H1 (cell line): ENCODE measurements around the gene CDK16. TPM values are rescaled to one million over a fixed set of nuclear protein-coding genes. Genes with fewer than 3 reads are reported as not detected.

ENCODE experiments used
- CREB1 ChIP-seq: IDR thresholded peaks from 2 replicates; pipeline ENCODE4 v1.6.1; 2012; ENCODE audit warnings: inconsistent platforms
- polyA plus RNA-seq, 7 experiments: library from polyadenylated mRNA; depleted of rRNA in 3 of 7; stranded (reverse) in 5 of 7; unstranded in 2 of 7; fragments of >200 nt in 5 of 7; fragments of 200-250 nt in 2 of 7; gene quantifications; 1 replicate in 5 of 7; 2 replicates in 1 of 7; 4 replicates in 1 of 7; pipeline versions ENCODE4 v1.2.1 to v1.2.3, GENCODE V29; 2011 to 2013; ENCODE audit warnings: missing spikeins in 2 of 7, mixed read lengths in 2 of 7
- total RNA-seq: library from RNA; stranded (reverse); fragmentation: NEBNext Ultra II Directional; extraction: Animal tissue kit (Norgen Biotek cat#: 25700); gene quantifications from 2 replicates; pipeline ENCODE4 v1.2.1, GENCODE V29; 2021
- TF ChIP-seq, protein P1 (sequence below): IDR thresholded peaks from 2 replicates; pipeline ENCODE4 v1.6.1; 2012; ENCODE audit warnings: low read length, inconsistent platforms

Gene CDK16
- total and polyA plus RNA-seq, 2 of the 8 experiments (the other 6 are each of a cell fraction or from before 2014, with no cell fraction given) = 124 to 204 TPM

DNA sequence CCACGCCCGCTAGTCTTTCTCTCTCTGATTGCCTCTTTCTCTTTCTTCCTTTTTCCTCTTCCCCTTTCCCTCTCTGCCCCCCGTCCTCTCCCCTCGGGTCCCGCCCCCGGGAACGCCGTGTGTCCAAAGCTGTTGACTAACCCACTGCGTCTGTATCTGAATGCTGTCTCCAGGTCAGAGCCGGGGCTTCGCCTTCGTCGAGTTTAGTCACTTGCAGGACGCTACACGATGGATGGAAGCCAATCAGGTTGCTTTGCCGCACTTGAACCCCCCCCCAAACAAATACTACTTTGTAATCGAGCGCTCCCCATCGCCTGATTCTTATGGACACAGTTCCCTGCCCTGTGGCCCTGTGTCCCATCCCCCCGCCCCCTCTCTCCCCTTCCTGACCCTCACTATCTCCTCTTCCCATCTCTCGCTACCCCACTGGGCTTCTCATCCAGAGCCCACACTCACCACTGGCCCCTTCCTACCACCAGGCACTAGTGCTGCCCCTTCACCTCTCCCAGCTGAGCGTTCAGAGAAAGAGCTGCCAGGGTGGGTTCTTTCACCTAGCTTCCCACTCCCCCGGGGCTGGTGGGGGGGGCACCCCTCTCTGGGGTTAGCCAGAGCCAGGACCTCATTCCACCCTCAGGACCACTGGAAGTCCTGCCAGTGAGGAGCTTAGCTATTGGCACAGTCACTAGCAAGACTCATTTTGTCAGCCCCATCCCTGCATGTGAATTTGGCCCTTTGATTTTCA is 43.5 kb upstream of the CDK16 start (continued):
- TF ChIP-seq, protein P1, sequence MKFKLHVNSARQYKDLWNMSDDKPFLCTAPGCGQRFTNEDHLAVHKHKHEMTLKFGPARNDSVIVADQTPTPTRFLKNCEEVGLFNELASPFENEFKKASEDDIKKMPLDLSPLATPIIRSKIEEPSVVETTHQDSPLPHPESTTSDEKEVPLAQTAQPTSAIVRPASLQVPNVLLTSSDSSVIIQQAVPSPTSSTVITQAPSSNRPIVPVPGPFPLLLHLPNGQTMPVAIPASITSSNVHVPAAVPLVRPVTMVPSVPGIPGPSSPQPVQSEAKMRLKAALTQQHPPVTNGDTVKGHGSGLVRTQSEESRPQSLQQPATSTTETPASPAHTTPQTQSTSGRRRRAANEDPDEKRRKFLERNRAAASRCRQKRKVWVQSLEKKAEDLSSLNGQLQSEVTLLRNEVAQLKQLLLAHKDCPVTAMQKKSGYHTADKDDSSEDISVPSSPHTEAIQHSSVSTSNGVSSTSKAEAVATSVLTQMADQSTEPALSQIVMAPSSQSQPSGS = no peak
- no peak for TF ChIP-seq CREB1
